Measurements from ENCODE around the gene ENO4. TPM values are rescaled to one million over a fixed set of nuclear protein-coding genes. Genes with fewer than 3 reads are reported as not detected.

Gene ENO4
- total RNA-seq, 1 experiment from 2014 or later: not detected

GRCh38 chr10:116866987-116867595, 17.8 kb downstream of the ENO4 start:
- DNase-seq (ENCODE audit: low spot score): no peak

- DNase-seq (ENCODE audit: low spot score): no peak
Measured at GRCh38 chr10:116868198-116868676, 18.9 kb downstream of the ENO4 start.

GRCh38 chr10:116868722-116869121, 19.4 kb downstream of the ENO4 start:
- no peak for DNase-seq (ENCODE audit: low spot score)

- DNase-seq (ENCODE audit: low spot score): no peak
Measured at GRCh38 chr10:116870949-116871348, 21.6 kb downstream of the ENO4 start.

GRCh38 chr10:116873134-116873533, 23.8 kb downstream of the ENO4 start:
- DNase-seq (ENCODE audit: low spot score): no peak

GRCh38 chr10:116875897-116876296, 26.6 kb downstream of the ENO4 start:
- no peak for DNase-seq (ENCODE audit: low spot score)

- DNase-seq (ENCODE audit: low spot score): no peak
Measured at GRCh38 chr10:116877391-116877790, 28.1 kb downstream of the ENO4 start.

- no peak for DNase-seq (ENCODE audit: low spot score)
Measured at GRCh38 chr10:116878123-116878522, 28.8 kb downstream of the ENO4 start.

- no peak for DNase-seq (ENCODE audit: low spot score)
Measured at GRCh38 chr10:116879817-116880216, 30.5 kb downstream of the ENO4 start.

GRCh38 chr10:116880716-116881482, 31.6 kb downstream of the ENO4 start:
- DNase-seq (ENCODE audit: low spot score): no peak

- no peak for DNase-seq (ENCODE audit: low spot score)
Measured at GRCh38 chr10:116882639-116883038, 33.3 kb downstream of the ENO4 start.

- DNase-seq (ENCODE audit: low spot score): no peak
Measured at GRCh38 chr10:116886772-116887171, 37.5 kb downstream of the ENO4 start.

- DNase-seq (ENCODE audit: low spot score): peak; percentile 76
Measured at GRCh38 chr10:116888380-116889055, 39.2 kb downstream of the ENO4 start.

GRCh38 chr10:116889066-116889465, 39.8 kb downstream of the ENO4 start:
- peak; percentile 33 for DNase-seq (ENCODE audit: low spot score)

- peak; percentile 69 for DNase-seq (ENCODE audit: low spot score)
Measured at GRCh38 chr10:116891208-116891607, 41.9 kb downstream of the ENO4 start.

- DNase-seq (ENCODE audit: low spot score): no peak
Measured at GRCh38 chr10:116892907-116893685, 43.8 kb downstream of the ENO4 start.

- no peak for DNase-seq (ENCODE audit: low spot score)
Measured at GRCh38 chr10:116893686-116894037, 44.4 kb downstream of the ENO4 start.

GRCh38 chr10:116899626-116900025, 50.3 kb downstream of the ENO4 start:
- no peak for DNase-seq (ENCODE audit: low spot score)

GRCh38 chr10:116905845-116906210, 56.5 kb downstream of the ENO4 start:
- no peak for DNase-seq (ENCODE audit: low spot score)

GRCh38 chr10:116907245-116907987, 58.1 kb downstream of the ENO4 start:
- no peak for DNase-seq (ENCODE audit: low spot score)

GRCh38 chr10:116909307-116909706, 60.0 kb downstream of the ENO4 start:
- no peak for DNase-seq (ENCODE audit: low spot score)
